Hematopoietic multipotent progenitor cell treated with erythropoietin and hydrocortisone succinate and interleukin-3 and kit ligand, for 15 days (in vitro differentiated cells): ENCODE data around the gene ARL4A.

Experiments used
- DNase-seq: peaks from one replicate; pipeline ENCODE4 v3.0.0-alpha.2; 2015; ENCODE audit warnings: low spot score

ARL4A gene

GRCh38 chr7:12701433-12701832 lies 14.0 kb downstream of the ARL4A start:
- DNase-seq: no peak

- DNase-seq: no peak
These were observed 16.4 kb downstream of the ARL4A start for GRCh38 chr7:12703881-12704280.

GRCh38 chr7:12705878-12706277 lies 18.4 kb downstream of the ARL4A start:
- no peak for DNase-seq

- no peak for DNase-seq
These were observed 19.6 kb downstream of the ARL4A start for GRCh38 chr7:12706900-12707536.

GRCh38 chr7:12708314-12708713 lies 20.9 kb downstream of the ARL4A start:
- no peak for DNase-seq

- DNase-seq: no peak
These were observed 22.5 kb downstream of the ARL4A start for GRCh38 chr7:12709726-12710502.

- DNase-seq: no peak
These were observed 23.7 kb downstream of the ARL4A start for GRCh38 chr7:12711124-12711523.

GRCh38 chr7:12712236-12712635 lies 24.8 kb downstream of the ARL4A start:
- DNase-seq: no peak

GRCh38 chr7:12713625-12714378 lies 26.4 kb downstream of the ARL4A start:
- DNase-seq: peak; percentile 23

GRCh38 chr7:12714379-12714737 lies 26.9 kb downstream of the ARL4A start:
- no peak for DNase-seq

GRCh38 chr7:12715372-12716133 lies 28.1 kb downstream of the ARL4A start:
- DNase-seq: peak; percentile 56

- DNase-seq: no peak
These were observed 28.8 kb downstream of the ARL4A start for GRCh38 chr7:12716134-12716681.

GRCh38 chr7:12716722-12717121 lies 29.3 kb downstream of the ARL4A start:
- no peak for DNase-seq

- peak; percentile 80 for DNase-seq
These were observed 31.9 kb downstream of the ARL4A start for GRCh38 chr7:12719141-12719919.

- DNase-seq: peak; percentile 37
These were observed 32.8 kb downstream of the ARL4A start for GRCh38 chr7:12719981-12720865.

- peak; percentile 46 for DNase-seq
These were observed 33.9 kb downstream of the ARL4A start for GRCh38 chr7:12721286-12721830.

- DNase-seq: peak; percentile 35
These were observed 34.7 kb downstream of the ARL4A start for GRCh38 chr7:12722136-12722535.

GRCh38 chr7:12722636-12723605 lies 35.5 kb downstream of the ARL4A start:
- peak; percentile 87 for DNase-seq
